ENCODE measurements around the gene SCYL3.
"Not testable (repeated sequence)": the region's sequence is repeated elsewhere in the genome, so short reads cannot be mapped to it uniquely, and the experiment has no call there.

The SCYL3 gene

DNA sequence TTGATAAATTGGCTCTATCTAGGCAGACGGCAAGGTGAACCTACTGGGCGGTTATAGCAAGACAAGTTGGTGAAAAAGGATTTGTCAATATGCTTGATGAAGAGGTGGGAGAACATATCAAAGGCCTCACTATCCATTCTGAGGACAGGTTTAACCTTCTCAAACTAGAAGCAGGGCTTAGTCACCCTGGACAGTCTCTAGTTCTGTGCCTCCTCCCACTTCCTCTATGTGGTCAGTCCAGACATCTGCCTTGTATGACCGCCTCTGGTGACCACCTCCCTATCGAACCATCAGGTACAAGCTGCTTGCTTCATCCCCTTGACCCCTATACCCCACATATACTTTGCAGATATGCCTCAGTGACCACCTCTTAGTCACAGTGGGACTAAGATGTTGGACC lies 2.3 kb upstream of the SCYL3 start:
- DNase-seq = no peak

DNA sequence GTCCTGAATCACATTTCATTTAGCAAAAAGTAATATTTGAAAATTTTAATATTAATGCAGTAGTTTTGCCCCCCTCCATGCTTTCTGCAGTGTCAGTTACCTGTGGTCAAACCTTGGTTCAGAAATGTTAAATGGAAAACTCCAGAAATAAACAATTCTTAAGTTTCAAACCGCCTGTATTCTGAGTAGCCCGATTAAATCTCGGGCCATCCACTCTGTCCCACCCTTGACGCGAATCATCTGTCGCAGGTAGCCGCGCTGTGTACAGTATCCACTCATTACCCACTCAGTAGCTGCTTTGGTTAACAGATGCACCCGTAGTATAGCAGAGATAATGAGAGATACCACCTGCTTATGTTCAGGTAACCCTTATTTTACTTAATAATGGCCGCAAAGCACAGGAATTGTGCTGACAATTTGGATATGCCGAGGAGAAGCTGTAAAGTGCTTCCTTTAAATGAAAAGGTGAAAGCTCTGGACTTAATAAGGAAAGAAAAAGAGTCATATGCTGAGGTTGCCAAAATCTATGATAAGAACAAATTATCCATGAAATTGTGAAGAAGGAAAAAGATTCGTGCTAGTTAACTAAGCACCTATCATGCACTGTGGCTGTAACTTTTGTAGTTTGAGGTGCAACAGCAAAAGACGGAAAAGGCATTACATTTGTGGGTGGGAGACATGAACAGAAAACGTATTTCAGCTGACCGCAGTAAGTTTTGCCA lies 889 bp upstream of the SCYL3 start:
- no peak for DNase-seq

DNA sequence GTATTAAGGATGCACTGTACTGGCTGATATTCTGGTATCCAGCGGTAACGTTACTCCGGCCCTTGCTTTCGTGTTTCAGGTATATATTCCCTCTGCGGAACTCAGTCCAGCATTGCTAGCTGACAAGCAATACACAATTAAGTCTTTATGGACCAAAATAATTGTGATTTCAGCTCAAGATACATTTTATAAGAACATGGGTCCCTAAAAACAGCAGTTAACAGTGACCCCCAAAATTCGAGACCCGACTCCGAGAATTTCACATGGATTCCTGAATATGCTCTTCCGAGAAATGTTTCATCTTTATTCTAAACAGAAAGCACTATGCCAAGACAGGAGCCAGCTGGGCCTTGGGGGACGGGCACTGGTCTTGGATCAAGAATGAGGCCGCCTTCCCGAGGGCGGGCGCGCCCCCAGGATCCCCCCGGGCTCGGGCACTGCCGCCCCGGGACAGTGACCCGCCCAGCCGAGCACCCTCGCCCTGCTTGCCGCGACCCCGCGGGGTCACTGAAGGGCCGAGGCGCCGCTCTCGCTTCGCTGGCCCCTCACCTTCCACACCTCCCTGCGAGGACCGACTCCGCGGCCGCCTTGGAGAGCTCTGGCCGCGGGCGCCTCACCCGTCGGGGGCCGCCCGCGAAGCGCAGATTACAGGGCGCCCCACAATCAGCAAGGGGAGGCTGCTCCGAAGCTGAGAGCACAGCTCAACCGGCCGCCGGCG lies 610 bp downstream of the SCYL3 start:
- DNase-seq = no peak

DNA sequence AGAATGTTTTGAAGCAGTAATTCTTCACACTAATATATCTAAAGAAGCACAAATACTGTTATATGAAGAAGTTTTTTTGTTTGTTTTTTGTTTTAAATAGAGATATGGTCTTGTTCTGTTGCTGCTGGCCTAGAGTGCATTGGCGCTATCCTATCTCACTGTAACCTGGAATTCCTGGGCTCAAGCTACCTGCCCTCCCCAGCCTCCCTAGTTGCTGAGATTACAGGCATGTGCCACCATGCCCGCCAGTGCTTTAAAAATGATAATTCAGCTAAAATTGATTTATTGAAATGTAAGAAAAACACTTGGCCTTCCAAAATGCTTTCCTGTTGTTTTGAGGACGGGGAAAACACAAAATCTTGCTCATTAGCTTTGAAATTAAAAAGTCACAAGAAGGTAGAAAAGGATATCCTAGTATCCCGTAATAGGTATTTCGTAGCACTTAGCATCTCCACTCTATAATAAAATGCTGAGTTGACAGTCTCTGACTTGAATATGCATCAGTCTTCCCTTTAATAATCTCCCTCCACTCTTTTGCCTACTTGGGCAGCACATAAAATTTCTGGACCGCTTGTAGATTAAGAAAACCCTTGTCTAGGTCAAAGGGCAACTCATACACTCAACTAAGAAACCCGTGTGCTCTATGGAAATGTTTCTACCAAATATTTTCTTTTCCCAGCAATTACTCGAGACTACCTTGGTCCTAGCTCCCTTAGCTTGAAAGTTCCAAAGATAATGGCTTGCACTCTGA lies 1.3 kb downstream of the SCYL3 start:
- DNase-seq = no peak

DNA sequence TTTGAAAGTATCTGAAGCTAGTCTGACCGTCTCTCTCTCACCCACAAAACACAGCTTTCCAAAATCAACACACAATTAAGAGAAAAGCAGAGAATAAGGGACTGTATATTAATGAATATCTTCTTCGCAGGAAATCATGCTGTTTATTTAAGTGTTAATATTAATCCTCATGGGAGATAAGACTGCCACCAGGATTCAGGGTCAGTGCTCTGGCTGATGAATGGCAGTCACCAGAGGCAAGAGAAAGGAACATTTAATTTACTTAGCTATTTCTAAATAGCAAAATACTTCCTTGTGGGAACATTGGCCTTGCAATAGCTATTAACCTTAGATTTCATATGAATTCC lies 2.2 kb downstream of the SCYL3 start:
- DNase-seq = no peak

DNA sequence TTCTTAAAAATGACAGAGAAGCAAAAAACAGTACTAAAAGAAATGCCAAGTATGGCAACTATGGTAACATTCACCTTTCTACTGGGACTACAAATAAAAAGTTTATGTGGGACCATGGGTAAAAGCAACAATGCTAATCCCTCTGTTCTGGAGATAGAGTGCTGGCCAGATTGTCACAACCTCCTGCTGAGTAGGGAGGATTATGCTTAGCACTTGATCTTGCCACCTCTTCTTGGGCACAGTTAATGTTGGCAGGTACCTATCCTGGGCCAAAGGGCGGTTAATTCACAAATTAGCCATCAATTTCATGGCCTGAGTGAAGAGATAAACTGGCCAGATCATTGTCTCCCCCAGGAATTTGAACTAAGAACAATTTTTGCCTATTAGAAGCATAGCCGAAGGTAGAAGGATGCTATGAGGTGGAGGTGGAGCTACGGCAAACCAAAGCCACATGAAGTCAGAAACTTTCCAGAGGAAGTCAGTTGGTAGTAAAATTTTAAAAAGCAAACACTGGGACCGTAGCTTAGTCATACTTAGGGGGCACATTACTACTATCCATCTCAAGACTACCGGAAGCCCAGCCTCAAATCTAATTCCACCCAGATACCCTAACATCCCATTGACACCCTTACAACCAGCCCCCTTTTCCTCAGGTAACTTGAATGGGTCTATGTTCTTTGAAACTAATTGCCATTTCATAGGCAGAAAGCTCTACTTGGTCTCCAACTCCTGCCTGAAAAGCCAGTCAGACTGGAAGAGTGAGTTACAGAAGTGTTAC lies 2.7 kb downstream of the SCYL3 start:
- DNase-seq = no peak

DNA sequence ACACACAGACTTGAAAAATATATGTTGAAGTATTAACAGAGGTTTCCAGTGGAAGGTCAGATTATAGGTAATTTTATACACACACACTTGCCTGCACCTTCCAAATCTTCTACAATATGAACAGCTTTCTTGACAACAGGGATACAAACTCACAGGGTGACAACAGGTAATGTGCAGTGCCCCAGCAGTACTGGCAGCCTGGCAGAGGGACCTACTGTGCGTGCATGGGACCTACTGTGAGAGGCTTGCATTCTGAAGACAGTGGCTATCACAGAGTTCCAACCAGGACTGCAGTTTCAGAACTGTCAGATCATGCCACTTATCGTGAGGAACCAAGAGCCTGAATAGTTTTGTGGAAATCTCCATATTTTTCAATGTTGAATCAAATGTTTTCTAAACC lies 3.8 kb downstream of the SCYL3 start:
- no peak for DNase-seq

DNA sequence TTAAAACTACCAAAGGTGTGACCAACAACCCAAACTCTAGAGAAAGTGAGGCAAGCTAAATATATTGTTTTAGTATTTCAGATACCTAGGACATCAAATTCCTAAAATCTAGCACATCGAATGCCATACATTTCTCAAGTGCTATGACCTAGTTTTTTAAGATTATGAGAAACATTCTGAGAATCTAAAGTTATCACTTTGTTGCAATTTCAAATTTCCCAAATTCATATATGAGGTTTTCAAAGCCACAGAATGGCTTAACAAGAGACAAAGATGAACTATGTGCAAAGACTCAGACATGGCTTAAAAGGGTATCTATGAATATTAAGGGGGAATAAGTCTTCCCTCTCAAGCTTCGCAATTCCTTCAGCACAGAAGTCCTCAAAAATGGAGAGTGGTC lies 6.8 kb downstream of the SCYL3 start:
- DNase-seq = no peak

DNA sequence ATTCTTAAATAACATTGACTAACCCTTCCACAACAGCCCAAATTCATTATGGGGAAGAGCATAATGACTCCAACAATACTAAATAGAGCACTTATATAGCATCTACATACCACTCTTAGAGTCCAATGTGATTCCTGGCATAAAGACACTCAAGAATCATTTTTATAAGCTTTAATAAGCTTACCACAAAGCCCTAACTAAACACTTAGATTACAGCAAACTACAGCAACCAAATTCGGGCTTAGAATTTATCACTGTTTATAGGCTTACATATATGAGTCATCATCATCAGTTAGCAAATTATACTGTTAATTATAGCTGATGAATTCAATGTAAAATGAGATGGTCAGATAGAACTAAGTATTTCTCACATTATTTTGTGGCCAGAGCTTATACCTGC lies 7.3 kb downstream of the SCYL3 start:
- no peak for DNase-seq

DNA sequence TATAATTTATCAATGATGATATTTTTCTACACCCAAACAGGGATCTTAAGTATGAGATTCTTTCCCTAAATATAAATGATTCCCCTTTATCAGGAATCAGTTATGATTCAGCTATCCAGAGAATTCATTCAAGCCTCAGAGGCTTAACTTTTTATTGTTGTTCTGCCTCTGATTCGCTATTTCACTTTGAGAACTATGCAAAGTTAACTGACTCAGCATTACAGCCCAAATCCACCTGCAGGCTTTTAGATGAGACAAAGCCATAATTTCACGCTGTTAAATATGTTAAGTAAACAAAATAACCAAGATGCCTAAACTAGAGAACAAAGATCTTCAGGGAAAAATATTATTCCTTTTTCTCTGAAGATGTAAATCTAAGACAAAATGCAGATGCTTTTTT lies 8.5 kb downstream of the SCYL3 start:
- DNase-seq = no peak

DNA sequence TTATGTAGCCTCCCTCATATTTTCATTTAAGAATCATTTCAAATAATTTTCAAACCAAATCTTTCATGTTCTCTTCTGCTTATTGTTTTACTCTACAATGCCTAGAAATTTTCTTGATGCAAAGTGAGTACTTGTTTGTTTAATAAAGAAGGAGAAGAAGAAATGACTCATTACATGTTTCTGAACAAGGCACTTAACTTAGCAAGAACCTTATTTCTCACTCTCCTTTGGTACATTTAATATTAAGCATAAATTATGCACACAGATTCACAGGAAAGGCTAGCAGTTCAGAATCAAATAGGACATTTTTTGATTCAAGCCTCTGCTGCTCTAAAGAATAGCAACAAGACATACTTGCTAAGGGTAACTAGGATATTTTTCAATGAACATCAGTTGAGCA lies 9.1 kb downstream of the SCYL3 start:
- no peak for DNase-seq

DNA sequence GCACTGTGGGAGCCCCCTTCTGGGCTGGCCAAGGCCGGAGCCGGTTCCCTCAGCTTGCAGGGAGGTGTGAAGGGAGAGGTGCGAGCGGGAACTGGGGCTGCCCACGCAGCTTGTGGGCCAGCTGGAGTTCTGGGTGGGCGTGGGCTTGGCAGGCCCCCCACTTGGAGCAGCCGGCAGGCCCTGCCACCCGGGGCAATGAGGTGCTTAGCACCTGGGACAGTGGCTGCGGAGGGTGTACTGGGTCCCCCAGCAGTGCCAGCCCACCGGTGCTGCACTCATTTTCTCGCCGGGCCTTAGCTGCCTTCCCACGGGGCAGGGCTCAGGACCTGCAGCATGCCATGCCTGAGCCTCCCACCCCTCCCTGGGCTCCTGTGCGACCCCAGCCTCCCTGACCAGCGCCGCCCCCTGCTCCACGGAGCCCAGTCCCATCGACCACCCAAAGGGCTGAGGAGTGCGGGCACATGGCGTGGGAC lies 11.6 kb downstream of the SCYL3 start:
- DNase-seq = no peak

DNA sequence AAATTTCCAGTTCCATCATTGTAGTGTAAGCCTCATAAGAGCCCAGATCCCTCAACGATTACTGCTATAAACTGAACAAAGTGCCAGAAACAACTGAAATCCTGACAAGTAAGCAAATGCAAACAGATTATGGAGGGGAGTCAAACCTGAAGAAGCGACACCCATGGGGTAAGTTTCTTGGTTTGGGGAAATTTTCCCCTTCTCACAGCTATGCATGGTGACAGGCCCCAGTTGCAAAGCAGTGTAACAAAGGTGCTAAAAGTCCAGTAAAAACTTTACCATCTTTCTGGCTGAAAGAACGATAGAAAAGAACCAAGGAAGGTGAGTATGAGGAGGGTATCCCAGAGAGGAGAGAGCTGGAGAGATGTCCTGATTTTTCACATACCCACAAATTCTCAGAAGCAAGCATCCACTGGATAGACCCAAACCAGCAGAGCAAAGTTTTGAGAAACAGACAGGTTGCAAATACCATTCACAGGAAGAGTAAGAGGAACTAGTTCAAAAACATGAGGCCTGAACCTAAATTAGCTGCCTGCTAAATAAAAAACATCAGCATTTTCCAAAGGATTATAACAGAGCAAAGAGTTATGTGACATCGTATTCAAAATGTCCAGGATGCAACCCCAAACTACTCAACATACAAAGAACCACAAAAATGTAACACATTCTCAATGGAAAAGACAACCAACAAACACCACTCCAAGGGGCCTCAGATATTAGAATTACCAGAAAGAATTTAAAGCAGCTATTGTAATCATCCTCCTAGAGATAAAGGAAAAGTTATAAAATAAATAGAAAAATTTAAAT lies 14.5 kb downstream of the SCYL3 start:
- DNase-seq = no peak

DNA sequence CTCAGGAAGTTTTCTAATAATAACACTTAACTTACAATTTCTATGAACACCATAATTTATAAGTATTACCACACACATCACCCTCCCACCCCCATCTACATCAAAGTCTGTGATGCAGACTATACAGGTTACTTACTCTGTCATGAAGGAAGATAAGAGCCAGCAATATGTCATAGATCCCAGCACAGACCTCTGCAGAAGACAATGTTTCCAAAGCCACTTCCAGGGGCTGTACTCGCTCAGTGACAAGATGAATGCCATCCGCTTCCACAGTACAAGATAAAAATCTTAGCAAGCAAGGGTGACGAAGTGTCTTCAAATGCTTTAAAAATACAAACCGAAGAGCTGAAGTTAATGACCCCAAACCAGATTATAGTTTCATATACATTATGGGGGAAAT lies 15.2 kb downstream of the SCYL3 start:
- no peak for DNase-seq

DNA sequence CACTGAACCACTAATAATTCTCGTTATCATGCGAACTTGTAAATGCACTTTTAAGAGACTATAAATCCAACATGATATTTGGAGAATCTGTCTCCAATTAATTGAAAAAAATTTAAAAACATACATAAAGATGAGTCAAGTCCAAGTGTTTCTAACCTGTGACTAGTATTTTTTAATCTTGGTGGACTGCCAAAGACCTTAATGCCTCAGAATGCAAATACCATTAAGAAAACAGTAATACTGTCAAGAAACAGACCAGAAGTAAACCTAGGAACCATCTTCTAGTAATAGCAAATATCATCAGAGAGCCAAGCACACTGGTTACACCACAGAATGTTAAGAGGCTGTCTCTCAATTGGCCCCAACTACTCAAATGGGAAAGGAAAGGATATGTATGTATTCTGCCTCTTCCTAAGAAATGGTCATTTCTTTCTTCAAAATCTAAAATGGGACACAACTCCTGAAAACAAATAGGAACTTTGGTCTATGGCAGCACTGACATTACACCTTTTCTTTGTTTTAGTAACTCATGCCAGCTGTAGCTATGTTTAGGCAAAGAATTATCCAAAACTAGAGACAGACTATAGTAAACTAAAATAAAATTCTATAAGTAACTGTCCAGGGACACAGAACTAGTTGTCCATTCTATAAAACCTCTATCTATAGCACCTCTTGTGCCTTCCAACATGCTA lies 15.8 kb downstream of the SCYL3 start:
- no peak for DNase-seq

DNA sequence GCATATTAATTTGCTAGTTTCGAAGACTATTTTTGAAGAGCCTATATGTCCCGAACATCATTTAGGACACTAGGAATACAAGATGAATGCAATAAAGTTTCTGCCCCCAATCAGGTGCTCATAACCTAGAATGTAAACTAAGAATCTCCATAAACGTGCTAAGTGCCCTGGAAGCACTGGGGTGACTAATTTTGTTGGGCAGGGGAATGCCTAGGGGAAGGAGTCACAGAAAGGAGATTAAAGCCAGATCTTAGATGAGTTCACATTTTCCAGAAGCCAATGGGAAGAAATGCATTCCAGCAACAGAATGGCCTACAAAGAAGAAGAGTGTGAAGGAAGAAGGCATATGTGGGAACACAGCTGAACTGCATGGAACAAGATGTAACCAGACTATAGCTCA lies 19.5 kb downstream of the SCYL3 start:
- DNase-seq = no peak

DNA sequence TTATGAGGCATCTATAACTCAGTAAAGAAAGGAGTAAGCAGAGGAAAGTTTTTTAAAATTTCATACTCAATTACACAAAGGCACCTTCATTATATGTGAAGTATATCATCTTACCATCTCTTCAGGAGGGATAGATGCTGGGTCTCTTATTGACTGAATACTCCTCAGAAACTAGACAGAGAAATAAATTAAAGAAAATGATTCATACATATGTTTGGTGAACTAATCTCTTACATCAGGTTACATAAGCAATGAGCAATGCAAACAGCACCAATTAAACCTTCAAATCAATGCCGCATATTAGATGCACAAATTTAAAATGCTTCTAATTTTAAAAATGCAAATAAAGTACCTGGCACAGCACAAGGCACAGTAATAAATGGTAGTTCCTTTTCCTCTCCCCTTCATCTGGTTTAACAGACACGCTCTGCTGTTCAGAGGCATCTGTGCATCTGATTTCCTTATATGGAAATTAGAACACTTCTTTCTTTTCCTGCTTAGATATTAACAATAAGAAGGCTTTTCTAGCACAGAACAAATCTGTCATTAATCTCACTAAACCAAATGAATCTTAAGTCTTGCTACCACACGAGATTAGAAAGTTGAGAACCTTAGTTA lies 20.0 kb downstream of the SCYL3 start:
- no peak for DNase-seq

DNA sequence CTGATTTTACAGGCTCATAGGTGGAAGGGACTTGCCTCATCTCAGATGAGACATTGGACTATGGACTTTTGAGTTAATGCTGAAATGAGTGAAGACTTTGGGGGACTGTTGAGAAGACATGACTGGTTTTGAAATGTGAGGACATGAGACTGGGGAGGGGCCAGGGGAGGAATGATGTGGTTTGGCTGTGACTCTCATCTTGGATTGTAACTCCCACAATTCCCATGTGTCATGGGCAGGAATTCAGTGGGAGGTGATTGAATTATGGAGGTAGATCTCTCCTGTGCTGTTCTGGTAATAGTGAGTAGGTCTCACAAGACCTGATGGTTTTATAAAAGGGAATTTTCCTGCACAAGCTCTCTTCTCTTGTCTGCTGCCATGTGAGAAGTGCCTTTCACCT lies 20.8 kb downstream of the SCYL3 start:
- DNase-seq = no peak

DNA sequence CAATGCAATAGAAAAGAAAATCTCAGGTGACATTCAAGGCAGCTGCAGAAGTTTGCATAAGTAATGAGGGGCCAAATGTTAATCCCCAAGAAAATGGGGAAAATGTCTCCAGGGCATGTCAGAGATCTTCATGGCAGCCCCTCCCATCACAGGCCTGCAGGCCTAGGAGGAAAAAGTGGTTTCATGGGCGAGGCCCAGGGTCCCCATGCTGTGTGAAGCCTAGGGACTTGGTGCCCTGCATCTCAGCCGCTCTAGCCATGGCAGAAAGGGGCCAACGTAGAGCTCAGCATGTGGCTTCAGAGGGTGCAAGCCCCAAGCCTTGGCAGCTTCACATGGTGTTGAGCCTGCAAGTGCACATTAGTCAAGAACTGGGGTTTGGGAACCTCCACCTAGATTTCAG lies 21.7 kb downstream of the SCYL3 start:
- DNase-seq = not testable (repeated sequence)

DNA sequence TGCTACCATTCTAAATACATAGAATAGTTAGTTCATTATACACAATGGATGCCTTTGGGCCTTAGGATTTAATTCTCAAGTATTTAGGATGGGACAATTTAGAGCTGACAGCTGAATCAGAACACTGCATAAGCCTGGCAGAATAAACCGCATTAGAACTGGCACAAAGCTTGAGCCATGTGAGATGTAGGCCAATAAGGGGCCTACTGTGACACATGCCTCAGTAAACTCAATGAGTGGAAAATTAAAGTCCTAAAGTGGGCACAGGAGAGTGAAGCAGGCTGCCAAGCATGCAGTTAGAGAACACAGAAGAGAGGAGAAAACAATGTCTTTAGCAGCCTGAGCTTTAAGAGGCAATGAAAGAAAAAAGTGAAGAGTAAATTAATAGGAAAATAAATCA lies 24.3 kb downstream of the SCYL3 start:
- no peak for DNase-seq

DNA sequence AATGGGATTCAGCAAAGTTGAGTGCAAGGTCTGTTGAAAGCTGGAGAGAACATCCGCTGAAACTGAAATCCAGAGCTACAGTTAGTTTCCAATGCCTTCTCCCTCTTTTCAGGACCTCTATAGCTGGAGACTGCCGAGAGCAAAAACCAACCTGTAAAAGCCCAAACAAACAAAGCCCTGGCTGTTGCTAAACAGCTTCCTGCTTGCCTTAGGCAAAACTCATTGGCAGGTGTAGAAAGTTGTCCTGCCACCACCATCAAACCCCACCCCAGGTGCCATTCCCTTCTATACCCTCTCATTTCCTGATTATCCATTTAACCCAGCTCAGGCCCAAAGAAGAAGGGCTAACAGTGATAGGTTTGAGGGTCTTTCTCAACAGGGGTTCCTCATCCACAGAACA lies 24.7 kb downstream of the SCYL3 start:
- DNase-seq = no peak
